Activated CD8-positive, alpha-beta memory T cell treated with anti-CD3 and anti-CD28 coated beads, Interleukin-2, amount 50 U/mL, for 24 hours (primary cell): Measurements from ENCODE around the gene TLDC2.

Experiments used
- DNase-seq: peaks from one replicate; pipeline ENCODE4 v3.0.0-alpha.2; 2020; ENCODE audit errors: extremely low read depth

The TLDC2 gene

DNA sequence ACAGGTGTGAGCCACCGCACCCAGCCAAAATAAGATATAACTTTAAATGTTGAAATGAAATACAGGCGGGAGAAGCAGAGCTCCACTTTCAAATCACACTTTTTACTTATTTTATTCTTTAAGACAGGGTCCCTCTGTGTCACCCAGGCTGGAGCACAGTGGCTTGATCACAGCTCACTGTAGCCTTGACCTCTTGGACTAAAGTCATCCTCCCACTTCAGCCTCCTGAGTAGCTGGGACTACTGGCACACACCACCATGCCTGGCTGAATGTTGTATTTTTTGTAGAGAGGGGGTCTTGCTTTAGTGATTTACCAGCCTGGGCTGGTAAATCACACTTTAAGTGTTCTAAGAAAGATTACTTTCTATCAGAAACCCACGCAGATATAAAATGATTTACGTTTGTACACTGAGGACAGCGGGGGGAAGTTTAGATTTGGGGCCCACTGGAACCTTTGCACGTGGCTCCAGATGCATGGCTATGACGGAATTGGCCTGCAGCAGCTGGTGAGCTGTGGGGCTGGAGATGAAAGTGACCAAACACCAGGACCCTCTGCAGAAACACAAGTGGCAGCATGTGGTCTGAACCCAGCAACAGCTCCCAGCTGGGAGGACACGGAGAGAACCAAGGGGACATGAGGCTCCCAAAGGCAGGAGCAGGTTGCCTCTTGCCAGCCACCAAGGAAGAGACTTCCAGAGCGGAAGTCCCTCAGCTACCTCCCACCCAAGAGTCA lies 26.4 kb upstream of the TLDC2 start:
- no peak for DNase-seq

DNA sequence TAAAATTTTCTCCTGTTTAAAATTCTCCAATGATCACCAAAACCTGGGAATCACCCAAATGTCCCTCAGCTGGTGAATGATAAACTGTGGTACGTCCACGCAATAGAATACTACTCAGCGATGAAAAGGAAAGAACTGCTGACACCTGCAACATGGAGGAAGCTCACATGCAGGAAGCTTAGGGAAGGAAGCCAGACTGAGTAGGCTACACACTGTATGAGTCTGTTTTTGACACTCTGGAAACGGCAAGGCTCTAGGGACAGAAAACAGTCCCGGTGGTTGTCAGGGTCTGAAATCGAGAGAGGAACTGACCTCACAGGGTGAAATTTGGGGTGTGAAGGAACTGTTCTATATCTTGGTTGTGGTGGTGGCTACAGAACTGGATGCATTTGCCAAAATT lies 25.2 kb upstream of the TLDC2 start:
- no peak for DNase-seq

DNA sequence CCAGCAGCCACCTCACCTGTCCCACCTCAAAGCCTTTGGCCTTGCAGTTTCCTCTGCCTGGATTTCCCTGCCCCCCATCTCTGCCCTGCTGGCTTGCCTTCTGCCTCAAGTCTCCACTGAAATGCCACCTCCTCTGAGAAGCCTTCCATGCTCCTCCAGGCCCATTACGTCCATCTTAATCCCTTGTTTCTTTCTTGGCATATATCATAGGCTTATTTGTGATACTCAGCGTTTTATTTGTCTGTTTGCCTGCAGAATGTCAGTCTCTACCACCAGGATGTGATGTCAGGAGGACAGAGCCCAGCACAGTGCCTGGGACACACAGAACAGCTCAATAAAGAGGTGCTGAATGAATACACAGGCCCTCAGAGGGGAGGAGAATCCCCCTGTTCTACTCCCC lies 24.4 kb upstream of the TLDC2 start:
- DNase-seq = no peak

DNA sequence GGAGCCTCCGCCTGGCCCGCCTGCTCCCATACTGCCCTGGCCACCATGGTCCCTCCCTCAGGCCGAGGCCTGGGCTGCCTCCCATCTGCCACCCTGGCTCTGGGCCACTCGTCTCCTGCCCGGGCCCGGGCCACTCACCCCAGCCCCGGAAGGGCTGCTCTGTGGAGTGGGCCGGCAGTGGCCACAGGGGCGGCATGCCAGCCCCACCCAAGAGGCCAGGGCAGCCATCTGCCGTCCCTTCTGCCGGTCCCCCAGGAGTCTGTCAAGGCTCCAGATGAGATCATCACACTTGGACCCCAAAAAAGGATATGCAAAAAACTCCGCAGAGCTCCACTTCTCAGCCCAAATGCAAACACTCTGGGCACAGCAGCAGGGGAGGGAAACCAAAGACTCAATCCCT lies 23.8 kb upstream of the TLDC2 start:
- DNase-seq = no peak

DNA sequence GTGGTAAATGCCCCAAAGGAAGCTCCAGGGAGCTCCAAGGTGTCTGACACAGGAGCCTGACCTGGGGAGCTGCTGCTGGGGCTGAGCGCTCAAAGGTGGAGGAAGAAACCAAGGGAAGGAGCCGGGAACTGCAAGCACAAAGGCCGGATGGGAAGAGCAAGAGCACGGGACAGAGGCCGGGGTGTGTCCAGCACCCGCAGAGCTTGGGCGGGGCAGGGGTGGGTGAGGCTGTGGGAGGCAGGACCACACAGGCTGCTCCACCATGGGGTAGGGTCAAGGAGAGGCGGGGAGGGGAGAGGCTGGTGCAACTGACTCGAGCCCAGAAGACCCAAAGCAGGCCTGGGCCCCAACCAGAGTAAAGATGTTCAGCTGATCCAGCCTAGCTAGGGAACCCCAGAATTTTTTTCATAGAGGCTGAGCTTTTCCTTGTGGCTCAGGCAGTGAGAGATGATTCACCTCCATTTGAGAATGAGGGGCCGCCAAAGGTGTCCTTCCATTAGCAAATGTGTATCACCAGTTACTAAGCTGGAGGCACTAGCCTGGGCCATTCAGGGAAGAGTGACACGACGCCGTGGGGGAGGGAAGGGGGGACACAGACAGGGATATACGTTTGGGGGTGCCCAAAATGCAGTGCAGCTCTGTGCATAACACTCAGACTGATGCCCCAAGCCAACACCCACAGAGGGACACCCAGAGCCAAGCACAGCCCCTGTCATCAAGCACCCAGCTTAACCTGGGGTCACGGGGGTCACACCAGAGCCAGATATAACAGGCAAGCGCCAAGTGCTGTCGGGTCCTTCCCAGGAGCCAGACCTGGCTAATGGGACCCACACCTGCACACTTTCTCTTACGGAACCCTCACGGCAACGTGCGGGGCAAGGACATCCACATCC lies 21.3 kb upstream of the TLDC2 start:
- DNase-seq = no peak

DNA sequence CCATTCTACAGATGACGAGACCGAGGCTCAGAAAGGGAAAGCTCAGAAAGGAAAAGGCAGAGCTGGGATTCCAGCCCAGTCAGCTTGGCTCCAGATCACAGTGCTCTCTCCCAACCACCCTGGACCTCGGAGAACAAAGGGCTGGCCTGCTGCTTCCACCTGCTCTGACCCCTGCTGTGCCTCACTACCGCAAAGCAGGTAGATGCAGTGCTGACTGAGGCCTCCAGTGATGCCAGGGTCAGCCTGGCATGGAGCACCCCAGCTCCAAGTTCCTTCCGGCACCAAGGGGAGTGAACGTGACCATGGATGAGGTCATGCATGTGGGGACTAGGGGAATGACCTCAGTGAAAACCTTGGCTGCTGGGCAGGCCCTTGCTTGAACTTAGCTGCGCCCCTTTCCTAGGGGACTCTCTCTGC lies 20.7 kb upstream of the TLDC2 start:
- DNase-seq = no peak

DNA sequence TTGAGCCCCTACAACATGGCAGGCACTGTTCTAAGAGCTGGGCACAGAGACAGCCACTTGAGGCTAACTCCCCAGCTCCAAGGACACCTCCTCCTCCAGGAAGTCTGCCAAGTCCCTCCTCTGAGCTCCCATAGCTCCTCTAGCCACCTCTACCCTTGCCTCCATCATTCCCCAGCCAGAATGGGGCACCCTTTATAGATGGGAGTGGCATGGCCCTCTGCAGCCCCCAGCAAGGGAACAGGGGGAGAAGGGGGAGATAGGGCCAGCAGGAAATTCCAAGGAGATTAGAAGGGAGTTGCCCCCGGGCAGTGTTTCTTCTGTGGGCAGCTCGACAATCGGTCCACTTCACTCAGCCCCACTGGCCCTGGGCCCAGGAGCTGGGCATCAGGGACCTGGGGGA lies 19.7 kb upstream of the TLDC2 start:
- DNase-seq = no peak

DNA sequence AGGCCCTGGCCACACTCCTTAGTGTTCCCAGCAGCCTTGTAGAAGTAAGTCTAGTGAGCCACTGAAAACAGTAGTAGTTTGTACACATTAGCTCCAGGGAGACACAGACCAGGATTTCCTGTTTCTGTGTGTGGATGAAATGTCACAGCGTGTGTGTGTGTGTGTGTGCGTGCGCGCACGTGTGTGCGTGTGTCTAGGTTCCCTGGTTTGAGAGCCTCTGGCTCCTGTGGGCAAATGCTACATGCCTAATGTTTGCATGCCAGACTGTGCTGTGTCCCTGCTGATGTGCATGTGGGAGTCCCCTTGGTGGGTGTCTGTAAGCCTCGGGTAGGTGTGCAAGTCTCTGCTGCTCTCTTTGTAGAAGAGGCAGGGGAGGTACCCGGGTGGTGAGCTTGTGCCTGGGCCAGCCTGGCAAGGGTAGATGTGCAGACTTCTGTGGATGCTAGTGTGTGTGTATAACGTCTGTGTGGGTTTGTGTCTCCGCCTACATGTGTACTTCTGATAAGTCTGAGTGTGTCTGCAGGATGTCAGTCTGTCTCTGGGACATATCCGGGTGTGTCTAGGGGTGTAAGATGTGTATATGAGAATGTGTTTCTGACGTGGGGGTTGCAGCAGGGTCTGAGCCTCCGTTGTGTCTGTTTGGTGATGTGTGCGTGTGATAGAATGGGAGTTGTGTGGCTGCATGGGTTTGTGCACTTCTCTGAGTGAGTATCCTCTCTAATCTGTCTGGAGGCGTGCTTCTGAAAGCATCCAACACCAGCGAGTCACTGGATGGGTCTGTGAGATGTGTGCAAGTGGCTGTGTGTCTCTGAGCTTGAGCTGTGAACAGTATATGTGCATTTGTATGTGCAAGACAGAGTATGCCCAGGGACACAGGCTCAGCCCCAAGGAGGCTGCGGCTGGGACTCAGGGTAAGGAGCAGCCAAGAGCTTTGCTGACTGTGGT lies 19.0 kb upstream of the TLDC2 start:
- no peak for DNase-seq

DNA sequence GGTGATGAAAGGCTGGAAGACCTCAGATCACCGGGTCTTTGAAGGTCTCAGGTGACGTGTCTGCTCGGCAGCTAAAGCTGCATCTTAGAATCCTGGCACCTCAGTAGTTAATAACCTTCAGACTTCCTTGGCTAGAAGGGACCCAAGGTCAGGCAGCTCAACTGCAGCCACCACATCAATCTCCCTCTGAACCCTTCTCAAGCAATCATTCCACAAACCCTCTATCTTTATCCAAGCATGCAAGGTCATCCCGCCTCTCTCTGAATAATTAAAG lies 16.7 kb upstream of the TLDC2 start:
- DNase-seq = no peak

DNA sequence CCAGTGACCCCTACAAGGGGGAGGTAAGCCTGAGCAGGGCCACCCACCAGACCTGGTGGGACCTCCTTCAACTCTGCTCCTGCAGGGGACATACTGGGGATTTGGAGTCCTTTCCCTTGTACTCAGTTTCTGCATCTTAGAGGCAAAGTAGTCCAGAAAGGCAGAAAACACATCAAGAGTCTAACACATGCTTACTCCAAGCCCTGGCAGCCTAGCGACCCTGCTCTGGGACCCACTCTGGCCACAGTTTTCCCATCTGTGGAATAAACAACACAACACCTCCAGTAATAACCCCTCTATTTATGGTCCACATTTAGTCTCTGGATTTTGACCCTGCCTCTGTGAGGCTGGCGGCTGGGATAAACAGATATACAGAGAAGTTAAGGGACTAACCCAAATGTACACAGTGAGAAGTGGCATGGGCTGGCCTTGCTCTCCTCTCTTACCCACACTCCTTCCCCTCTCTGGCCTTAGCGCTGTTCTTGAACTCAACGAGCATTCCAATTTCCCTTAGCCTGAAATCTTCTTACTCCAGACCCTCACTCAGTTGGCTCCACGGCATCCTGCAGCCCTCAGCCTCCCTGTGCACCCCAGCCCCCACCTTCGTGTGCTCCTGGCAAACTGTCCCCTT lies 16.1 kb upstream of the TLDC2 start:
- DNase-seq = no peak

DNA sequence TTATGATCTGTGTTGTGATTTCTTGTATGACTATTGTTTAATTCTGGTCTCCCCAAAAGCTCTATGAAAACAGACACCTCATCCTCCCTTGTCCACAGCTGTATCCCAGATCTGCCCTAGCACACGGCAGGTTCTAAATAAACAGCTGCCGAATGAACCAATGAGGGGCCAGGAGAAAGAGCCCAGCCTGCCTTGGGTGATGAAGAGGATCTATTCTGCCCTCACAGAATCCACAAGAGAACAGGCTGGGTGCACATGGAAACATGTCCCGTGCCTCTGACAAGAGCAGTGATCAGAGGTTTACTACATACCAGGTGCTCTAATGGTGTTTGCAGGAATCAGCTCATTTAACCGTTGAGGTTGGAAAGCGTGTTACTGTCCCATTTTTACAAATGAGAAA lies 15.6 kb upstream of the TLDC2 start:
- no peak for DNase-seq

DNA sequence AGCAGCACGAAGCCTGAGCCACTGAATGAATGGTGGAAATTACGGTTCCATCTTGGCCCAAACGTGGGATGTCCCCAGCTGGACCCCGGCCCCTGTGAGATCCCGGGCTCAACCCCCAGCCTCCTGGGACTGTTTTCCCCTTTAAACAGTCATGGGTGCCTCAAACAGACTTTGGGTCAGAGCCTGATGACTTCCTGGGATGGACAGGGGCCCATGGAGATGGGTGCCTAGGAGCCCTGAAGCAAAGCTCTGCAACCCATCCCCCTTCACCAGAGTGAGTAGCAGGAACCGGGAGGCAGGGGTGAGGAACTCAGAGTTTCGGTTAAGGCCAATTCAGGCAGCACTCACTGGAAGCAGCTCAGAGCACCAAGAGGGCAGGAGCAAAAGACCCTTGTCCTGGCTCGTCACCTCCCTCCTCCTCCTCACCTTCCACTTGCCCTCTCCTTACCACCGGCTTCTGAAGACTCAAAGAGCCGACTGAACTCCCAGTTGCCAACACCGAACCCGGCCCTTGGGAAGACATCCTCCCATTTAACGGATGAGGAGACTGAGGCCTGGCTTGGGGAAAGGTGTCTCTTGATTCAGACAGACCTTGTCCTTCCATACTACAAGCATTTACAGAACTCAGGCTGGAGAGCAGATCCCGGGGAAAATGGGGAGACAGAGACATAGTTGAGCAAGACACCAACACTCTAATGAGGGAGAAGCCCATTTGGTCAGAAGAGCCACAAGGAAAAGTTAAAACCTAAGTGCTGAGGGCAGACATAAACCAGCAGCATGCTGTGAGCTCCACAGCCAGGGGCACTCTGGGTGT lies 14.9 kb upstream of the TLDC2 start:
- no peak for DNase-seq

DNA sequence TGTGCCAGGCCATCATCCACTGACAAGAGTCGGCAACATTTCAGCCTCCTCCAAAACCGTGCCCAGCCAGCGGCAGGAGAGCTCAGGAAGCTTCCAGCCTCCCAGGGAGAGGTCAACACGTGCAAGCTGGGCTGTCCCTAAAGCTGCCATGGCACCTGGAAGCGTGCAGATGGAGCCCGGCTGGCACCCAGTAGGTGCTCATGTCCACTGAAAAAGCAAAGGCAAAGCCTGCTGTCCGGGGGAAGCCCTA lies 14.4 kb upstream of the TLDC2 start:
- no peak for DNase-seq

DNA sequence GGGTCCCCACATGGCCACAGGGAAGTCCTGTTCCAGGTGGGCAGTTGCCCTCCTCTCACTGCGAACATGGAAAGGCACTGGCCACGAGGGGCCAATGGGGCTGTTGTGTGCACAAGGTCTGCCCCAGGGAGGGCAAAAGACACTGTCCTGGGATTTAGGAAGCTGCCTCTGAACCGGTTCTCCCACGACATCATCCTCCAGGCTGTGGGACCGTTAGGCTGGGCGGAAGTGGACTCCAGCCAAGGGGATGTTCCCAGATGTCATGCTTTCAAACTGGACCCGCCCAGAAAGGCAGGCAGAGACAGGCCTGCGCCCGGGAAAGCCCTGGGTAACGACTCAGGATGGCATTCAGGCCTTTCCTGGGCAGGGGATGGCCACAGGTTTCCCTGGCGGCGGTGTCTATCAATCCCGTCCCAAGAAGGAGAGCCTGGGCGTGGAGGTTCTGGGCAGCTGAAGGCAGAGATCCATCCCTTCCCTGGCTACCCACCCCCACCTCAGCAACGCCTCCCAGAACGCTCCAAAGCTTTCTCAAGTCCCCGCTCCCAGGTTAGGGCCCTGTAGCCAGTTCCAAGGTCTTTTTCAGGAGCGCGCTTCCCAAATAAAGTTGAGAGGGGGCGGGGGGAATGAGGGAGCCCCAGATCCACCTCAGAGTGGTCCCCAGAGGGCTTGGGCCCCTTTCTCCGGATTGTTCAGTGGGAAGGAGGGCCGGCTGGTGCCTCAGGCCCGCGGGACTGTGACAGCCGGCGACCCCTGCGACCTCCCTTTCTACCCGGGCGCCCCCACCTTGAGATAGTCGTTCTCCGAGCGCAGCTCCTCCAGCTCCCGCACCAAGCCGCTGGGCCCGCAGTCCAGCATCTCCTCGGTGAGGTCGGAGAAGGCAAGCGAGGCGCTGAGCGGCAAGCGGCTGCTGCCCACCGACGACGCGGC lies 13.8 kb upstream of the TLDC2 start:
- DNase-seq = no peak

DNA sequence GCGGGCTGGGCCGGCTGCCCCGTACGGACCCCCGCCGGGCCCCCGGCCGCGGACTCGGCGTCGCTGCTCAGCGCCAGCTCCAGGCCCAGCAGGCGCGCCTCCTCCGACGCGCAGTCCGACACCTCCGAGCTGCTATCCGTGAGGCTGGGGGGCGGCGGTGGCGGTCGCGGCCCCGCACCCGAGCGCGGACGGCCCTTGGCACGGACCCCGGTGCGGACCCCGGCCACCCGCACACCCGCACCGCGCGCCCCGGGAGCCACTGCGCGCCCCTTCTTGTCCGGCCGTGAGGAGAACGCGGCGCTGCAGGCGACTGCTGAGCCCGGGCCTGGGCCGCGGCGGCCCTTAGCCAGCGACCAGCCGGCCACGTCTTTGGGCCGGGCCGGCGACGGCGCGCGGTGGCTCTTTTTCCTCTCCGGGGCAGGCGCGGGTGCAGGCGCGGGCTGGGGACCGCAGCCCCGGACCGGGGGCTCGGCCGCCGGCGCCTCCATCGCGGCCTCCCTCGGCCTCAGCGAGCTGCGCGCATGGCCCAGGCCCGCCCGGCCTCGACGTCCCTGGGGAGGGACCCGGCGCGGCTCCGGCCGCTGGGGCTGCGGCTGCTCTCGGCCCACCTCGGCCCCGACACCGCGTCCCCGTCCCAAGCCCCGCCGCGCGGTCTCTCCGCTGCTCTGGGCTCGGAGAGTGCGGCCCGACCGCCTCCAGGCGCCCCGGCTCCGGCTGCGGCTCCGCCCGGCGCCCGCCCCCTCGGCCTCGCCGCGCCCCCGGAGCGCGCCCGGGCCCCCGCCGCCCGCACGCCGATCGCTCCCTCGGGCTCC lies 12.9 kb upstream of the TLDC2 start:
- no peak for DNase-seq

DNA sequence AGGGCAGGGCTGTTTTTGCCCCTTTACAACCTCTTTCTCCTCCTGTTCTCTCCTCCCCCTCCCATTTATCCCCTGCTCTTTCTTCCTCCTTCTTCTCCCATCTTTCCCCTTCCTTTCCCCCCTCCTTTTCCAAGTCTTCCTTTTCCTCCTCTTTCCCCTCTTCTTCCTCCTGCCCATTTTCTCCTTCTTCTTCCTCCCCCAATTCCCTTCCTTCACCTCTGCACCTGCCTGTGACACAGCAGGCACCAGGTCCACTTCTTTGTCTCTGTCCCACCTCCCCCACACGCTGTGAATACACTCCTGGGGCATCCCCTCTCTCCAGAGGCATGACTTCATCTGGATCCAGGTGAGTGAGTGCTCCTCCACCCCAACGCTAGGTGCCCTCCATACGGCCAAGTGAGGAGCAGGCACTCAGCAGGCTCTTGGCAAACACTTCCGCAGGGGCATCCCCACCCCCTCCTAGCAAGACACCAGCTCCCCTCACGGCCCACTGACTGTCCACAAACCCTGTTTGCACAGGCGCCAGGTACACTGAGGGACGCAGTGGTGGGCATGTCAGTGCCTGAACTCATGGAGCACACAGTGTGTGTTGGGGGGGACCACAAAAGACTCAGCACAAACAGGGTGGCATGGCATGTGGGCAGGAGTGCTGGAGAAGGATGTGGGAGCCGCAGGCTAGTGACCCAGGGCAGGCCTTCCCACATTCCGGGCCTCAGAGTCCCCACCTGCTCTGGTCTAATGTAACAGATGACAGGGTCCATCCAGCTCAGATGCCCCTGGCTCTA lies 10.7 kb upstream of the TLDC2 start:
- no peak for DNase-seq

DNA sequence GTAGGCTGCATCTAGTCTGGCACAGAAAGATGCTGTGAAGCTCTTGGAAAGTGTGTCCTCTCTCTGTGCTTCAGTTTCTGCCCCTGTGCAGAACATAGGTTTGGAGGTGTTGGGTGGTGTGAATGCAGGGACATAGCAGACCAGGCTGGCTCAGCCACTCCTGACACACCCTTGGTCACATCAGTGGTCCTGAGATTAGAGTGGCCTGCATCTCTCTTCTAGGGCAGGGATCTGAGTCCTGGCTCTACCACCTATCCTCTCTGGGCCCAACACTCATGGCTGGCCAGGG lies 10.1 kb upstream of the TLDC2 start:
- no peak for DNase-seq

DNA sequence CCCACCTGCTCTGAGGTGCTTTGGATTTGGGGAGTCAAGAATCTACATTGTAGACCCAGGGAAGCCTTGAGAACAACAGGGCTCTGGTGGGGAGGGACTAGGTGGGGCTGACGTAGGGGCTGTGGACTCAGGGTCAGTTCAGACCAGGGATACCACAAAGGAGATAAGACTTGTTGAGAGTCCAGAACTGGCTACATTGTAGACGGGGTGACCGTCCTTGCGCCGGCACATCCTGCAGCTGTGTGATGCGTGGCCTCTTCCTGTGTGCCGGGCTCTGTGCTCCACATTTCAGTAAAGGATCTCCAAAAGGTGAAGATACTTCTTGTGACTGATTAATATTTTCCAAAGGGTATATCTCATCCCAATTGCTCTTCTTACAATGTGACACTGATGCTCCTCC lies 9.8 kb upstream of the TLDC2 start:
- no peak for DNase-seq
